Endothelial cell of umbilical vein (primary cell): ENCODE measurements around the gene SARNP.

ENCODE experiments used
- GATA2 ChIP-seq: IDR thresholded peaks from 2 replicates; pipeline ENCODE4 v1.7.0; 2011; ENCODE audit warnings: low read depth, mild to moderate bottlenecking, moderate library complexity, mixed read lengths, low read length; ENCODE audit not compliant: insufficient read length, insufficient read depth
- MAX ChIP-seq: IDR thresholded peaks from 2 replicates; pipeline ENCODE4 v1.6.1; 2011; ENCODE audit not compliant: insufficient read depth, insufficient read length
- POLR2A ChIP-seq: IDR thresholded peaks from 2 replicates; pipeline ENCODE4 v1.6.1; 2012; ENCODE audit warnings: low read depth, mild to moderate bottlenecking, control low read depth, low read length

- TF ChIP-seq GATA2: no peak
- no peak for TF ChIP-seq MAX
- TF ChIP-seq POLR2A: no peak
These were observed 100.2 kb downstream of the SARNP start for GRCh38 chr12:55717011-55718007.
